Loucy (cell line): ENCODE results near the gene SURF1.
"Not testable (repeated sequence)": the region's sequence is repeated elsewhere in the genome, so short reads cannot be mapped to it uniquely, and the experiment has no call there.

Experiments used
- H2AFZ ChIP-seq: fragments of 200-600 bp; sonication (generic); 2 replicates; pipeline ENCODE4 v1.6.0; 2016; ENCODE audit warnings: antibody characterized with exemption, mild to moderate bottlenecking, low read length, moderate library complexity
- H3F3A ChIP-seq: fragments of 200-600 bp; 2 replicates; pipeline ENCODE4 v1.6.0; 2016; ENCODE audit warnings: antibody characterized with exemption, low read depth, mild to moderate bottlenecking
- H3K27me3 ChIP-seq: fragments of 200-600 bp; sonication (generic); 2 replicates; pipeline ENCODE4 v1.6.1; 2014; ENCODE audit warnings: low read length, mild to moderate bottlenecking; ENCODE audit not compliant: insufficient read depth, poor library complexity, severe bottlenecking
- H3K36me3 ChIP-seq: fragments of 200-600 bp; sonication (generic); 2 replicates; pipeline ENCODE4 v1.6.1; 2016; ENCODE audit warnings: low read length; ENCODE audit not compliant: insufficient read depth
- H3K4me1 ChIP-seq: fragments of 200-600 bp; sonication (generic); 2 replicates; pipeline ENCODE4 v1.5.1; 2014; ENCODE audit warnings: low read length, mild to moderate bottlenecking; ENCODE audit not compliant: insufficient read depth, poor library complexity, severe bottlenecking
- H3K4me2 ChIP-seq: fragments of 200-600 bp; sonication (generic); 2 replicates; pipeline ENCODE4 v1.6.0; 2014; ENCODE audit warnings: antibody characterized with exemption, low read length, low read depth, mild to moderate bottlenecking; ENCODE audit not compliant: poor library complexity, severe bottlenecking
- H3K4me3 ChIP-seq: fragments of 200-600 bp; sonication (generic); 2 replicates; pipeline ENCODE4 v1.5.1; 2014; ENCODE audit warnings: low read length, mild to moderate bottlenecking, mixed read lengths; ENCODE audit not compliant: poor library complexity, severe bottlenecking
- H3K79me2 ChIP-seq: fragments of 200-600 bp; sonication (generic); 2 replicates; pipeline ENCODE4 v1.6.1; 2014; ENCODE audit warnings: low read length; ENCODE audit not compliant: insufficient read depth
- H3K9ac ChIP-seq: fragments of 200-600 bp; sonication (generic); 2 replicates; pipeline ENCODE4 v1.6.0; 2014; ENCODE audit warnings: mild to moderate bottlenecking, low read depth, low read length, moderate library complexity; ENCODE audit not compliant: poor library complexity, severe bottlenecking
- H3K9me2 ChIP-seq: fragments of 200-600 bp; sonication (generic); replicated peaks from 2 replicates; pipeline ENCODE4 v1.6.1; 2016; ENCODE audit warnings: low read depth, low read length, mixed read lengths
- H3K9me3 ChIP-seq: fragments of 200-600 bp; sonication (generic); 2 replicates; pipeline ENCODE4 v1.6.1; 2014; ENCODE audit warnings: mild to moderate bottlenecking, antibody characterized with exemption, low read length, low read depth; ENCODE audit not compliant: insufficient read depth
- H4K20me1 ChIP-seq: fragments of 200-600 bp; sonication (generic); 2 replicates; pipeline ENCODE4 v1.6.0; 2014; ENCODE audit warnings: antibody characterized with exemption, low read length, mild to moderate bottlenecking; ENCODE audit not compliant: insufficient read depth, poor library complexity, severe bottlenecking
- EZH2phosphoT487 ChIP-seq: fragments of 200-600 bp; IDR thresholded peaks from 2 replicates; pipeline ENCODE4 v1.6.1; 2018; ENCODE audit warnings: antibody characterized with exemption, mild to moderate bottlenecking, moderate library complexity, borderline replicate concordance
- TF ChIP-seq, protein P1 (sequence below): fragments of 200-600 bp; sonication (generic); conservative IDR thresholded peaks from 2 replicates; pipeline ENCODE4 v1.5.1; 2014; ENCODE audit warnings: mild to moderate bottlenecking, antibody characterized with exemption, low read length

SURF1 gene

GRCh38 chr9:133331641-133332380, 24.5 kb downstream of the SURF1 start:
- no peak overlapping the region for H3K9ac ChIP-seq
- no peaks in the 10 kb centered on the region for H3K27me3 ChIP-seq
- H3F3A ChIP-seq = no peaks in the 10 kb centered on the region
- H3K9me3 ChIP-seq = no peaks in the 10 kb centered on the region
- H3K4me2 ChIP-seq = no peak overlapping the region
- H4K20me1 ChIP-seq = peaks cover 40% of the 10 kb centered on the region
- TF ChIP-seq, protein P1, sequence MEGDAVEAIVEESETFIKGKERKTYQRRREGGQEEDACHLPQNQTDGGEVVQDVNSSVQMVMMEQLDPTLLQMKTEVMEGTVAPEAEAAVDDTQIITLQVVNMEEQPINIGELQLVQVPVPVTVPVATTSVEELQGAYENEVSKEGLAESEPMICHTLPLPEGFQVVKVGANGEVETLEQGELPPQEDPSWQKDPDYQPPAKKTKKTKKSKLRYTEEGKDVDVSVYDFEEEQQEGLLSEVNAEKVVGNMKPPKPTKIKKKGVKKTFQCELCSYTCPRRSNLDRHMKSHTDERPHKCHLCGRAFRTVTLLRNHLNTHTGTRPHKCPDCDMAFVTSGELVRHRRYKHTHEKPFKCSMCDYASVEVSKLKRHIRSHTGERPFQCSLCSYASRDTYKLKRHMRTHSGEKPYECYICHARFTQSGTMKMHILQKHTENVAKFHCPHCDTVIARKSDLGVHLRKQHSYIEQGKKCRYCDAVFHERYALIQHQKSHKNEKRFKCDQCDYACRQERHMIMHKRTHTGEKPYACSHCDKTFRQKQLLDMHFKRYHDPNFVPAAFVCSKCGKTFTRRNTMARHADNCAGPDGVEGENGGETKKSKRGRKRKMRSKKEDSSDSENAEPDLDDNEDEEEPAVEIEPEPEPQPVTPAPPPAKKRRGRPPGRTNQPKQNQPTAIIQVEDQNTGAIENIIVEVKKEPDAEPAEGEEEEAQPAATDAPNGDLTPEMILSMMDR = no peak
- TF ChIP-seq EZH2phosphoT487 = no peak
- H3K4me3 ChIP-seq = no peak overlapping the region
- H3K9me2 ChIP-seq = no peaks in the 10 kb centered on the region
- peaks cover 44% of the 10 kb centered on the region; the same call in 1 of the 2 replicates for H3K36me3 ChIP-seq
- H2AFZ ChIP-seq = no peak overlapping the region
- H3K4me1 ChIP-seq = peaks cover 24% of the 10 kb centered on the region
- peaks cover 39% of the 10 kb centered on the region for H3K79me2 ChIP-seq

GRCh38 chr9:133331221-133331620, 25.1 kb downstream of the SURF1 start:
- peaks cover 40% of the 10 kb centered on the region for H4K20me1 ChIP-seq
- peaks cover 39% of the 10 kb centered on the region for H3K79me2 ChIP-seq
- TF ChIP-seq, protein P1 = no peak
- TF ChIP-seq EZH2phosphoT487 = no peak
- H3K4me2 ChIP-seq = no peak overlapping the region
- no peaks in the 10 kb centered on the region for H3K27me3 ChIP-seq
- H3K9me2 ChIP-seq = no peaks in the 10 kb centered on the region
- H2AFZ ChIP-seq = no peak overlapping the region
- peaks cover 44% of the 10 kb centered on the region; the same call in 1 of the 2 replicates for H3K36me3 ChIP-seq
- no peak overlapping the region for H3K9ac ChIP-seq
- peaks cover 21% of the 10 kb centered on the region for H3K4me1 ChIP-seq
- no peak overlapping the region for H3K4me3 ChIP-seq
- H3F3A ChIP-seq = no peaks in the 10 kb centered on the region
- no peaks in the 10 kb centered on the region for H3K9me3 ChIP-seq

GRCh38 chr9:133329306-133330156, 26.8 kb downstream of the SURF1 start:
- TF ChIP-seq, protein P1 = peak; percentile 55
- not testable (repeated sequence) for H3K27me3 ChIP-seq, H3K9ac ChIP-seq, H3K4me3 ChIP-seq, H3K9me2 ChIP-seq, H3K4me2 ChIP-seq, H2AFZ ChIP-seq, H3K9me3 ChIP-seq, H3F3A ChIP-seq
- H4K20me1 ChIP-seq = peaks cover 30% of the 10 kb centered on the region
- peaks cover 15% of the 10 kb centered on the region for H3K4me1 ChIP-seq
- H3K79me2 ChIP-seq = peaks cover 25% of the 10 kb centered on the region
- H3K36me3 ChIP-seq = peaks cover 44% of the 10 kb centered on the region; the same call in 1 of the 2 replicates
